Measurements from ENCODE around the gene DCAF17. TPM values are rescaled to one million over a fixed set of nuclear protein-coding genes. Genes with fewer than 3 reads are reported as not detected.

Gene DCAF17
- total RNA-seq, 1 donor from 2014 or later = 23.7 TPM

GRCh38 chr2:171512683-171513195 lies 78.7 kb downstream of the DCAF17 start:
- peaks cover 11% of the 10 kb centered on the region for H3K27me3 Mint-ChIP-seq (ENCODE audit: low read depth)

GRCh38 chr2:171513719-171514160 lies 79.7 kb downstream of the DCAF17 start:
- H3K4me3 Mint-ChIP-seq (ENCODE audit: low read depth) = no peak overlapping the region
- H3K27ac Mint-ChIP-seq = no peak overlapping the region
- intact Hi-C loops (cut with micrococcal nuclease) = no loop called here
- no peaks in the 10 kb centered on the region for H3K36me3 Mint-ChIP-seq (ENCODE audit: low read depth)
- no peaks in the 10 kb centered on the region for H3K9me3 Mint-ChIP-seq
- no peak for DNase-seq (ENCODE audit: low spot score)
- H3K27me3 Mint-ChIP-seq (ENCODE audit: low read depth) = peaks cover 12% of the 10 kb centered on the region
- H3K4me1 Mint-ChIP-seq (ENCODE audit: low read depth) = peaks cover 7% of the 10 kb centered on the region

More at GRCh38 chr2:171512683-171513195, 78.7 kb downstream of the DCAF17 start:
- H3K4me3 Mint-ChIP-seq (ENCODE audit: low read depth) = no peak overlapping the region
- no peak overlapping the region for H3K27ac Mint-ChIP-seq
- DNase-seq (ENCODE audit: low spot score) = no peak
- intact Hi-C loops (cut with micrococcal nuclease) = no loop called here
- peaks cover 7% of the 10 kb centered on the region for H3K4me1 Mint-ChIP-seq (ENCODE audit: low read depth)
- H3K36me3 Mint-ChIP-seq (ENCODE audit: low read depth) = no peaks in the 10 kb centered on the region
- H3K9me3 Mint-ChIP-seq = no peaks in the 10 kb centered on the region

GRCh38 chr2:171514908-171515582 lies 81.0 kb downstream of the DCAF17 start:
- intact Hi-C loops (cut with micrococcal nuclease) = no loop called here
- Mint-ChIP-seq H3K36me3 (ENCODE audit: low read depth) (no peaks in the 10 kb centered on the region), H3K4me1 (ENCODE audit: low read depth) (peaks cover 4% of the 10 kb centered on the region), H3K9me3 (no peaks in the 10 kb centered on the region), H3K27ac (no peak overlapping the region), H3K27me3 (ENCODE audit: low read depth) (peaks cover 23% of the 10 kb centered on the region), H3K4me3 (ENCODE audit: low read depth) (no peak overlapping the region)
- no peak for DNase-seq (ENCODE audit: low spot score)

- Mint-ChIP-seq H3K27ac (no peak overlapping the region), H3K4me1 (ENCODE audit: low read depth) (peaks cover 3% of the 10 kb centered on the region), H3K4me3 (ENCODE audit: low read depth) (no peak overlapping the region), H3K27me3 (ENCODE audit: low read depth) (peaks cover 28% of the 10 kb centered on the region), H3K36me3 (ENCODE audit: low read depth) (no peaks in the 10 kb centered on the region), H3K9me3 (no peaks in the 10 kb centered on the region)
- intact Hi-C loops (cut with micrococcal nuclease) = no loop called here
- no peak for DNase-seq (ENCODE audit: low spot score)
Observed at GRCh38 chr2:171515672-171516298, 81.8 kb downstream of the DCAF17 start.

GRCh38 chr2:171516793-171517192 lies 82.8 kb downstream of the DCAF17 start:
- Mint-ChIP-seq H3K36me3 (ENCODE audit: low read depth) (no peaks in the 10 kb centered on the region), H3K27me3 (ENCODE audit: low read depth) (peaks cover 38% of the 10 kb centered on the region), H3K9me3 (no peaks in the 10 kb centered on the region), H3K4me3 (ENCODE audit: low read depth) (no peak overlapping the region), H3K4me1 (ENCODE audit: low read depth) (peaks cover 5% of the 10 kb centered on the region), H3K27ac (no peak overlapping the region)
- DNase-seq (ENCODE audit: low spot score) = no peak
- intact Hi-C loops (cut with micrococcal nuclease) = no loop called here

- intact Hi-C loops (cut with micrococcal nuclease) = no loop called here
- Mint-ChIP-seq H3K4me1 (ENCODE audit: low read depth) (peaks cover 9% of the 10 kb centered on the region), H3K36me3 (ENCODE audit: low read depth) (no peaks in the 10 kb centered on the region), H3K9me3 (no peaks in the 10 kb centered on the region), H3K27ac (no peak overlapping the region), H3K27me3 (ENCODE audit: low read depth) (peaks cover 59% of the 10 kb centered on the region), H3K4me3 (ENCODE audit: low read depth) (no peak overlapping the region)
- no peak for DNase-seq (ENCODE audit: low spot score)
Observed at GRCh38 chr2:171520471-171520870, 86.4 kb downstream of the DCAF17 start.

- intact Hi-C loops (cut with micrococcal nuclease) = no loop called here
- Mint-ChIP-seq H3K9me3 (no peaks in the 10 kb centered on the region), H3K4me3 (ENCODE audit: low read depth) (peak overlapping the region; percentile 80), H3K4me1 (ENCODE audit: low read depth) (peaks cover 9% of the 10 kb centered on the region), H3K36me3 (ENCODE audit: low read depth) (no peaks in the 10 kb centered on the region), H3K27me3 (ENCODE audit: low read depth) (peaks cover 56% of the 10 kb centered on the region), H3K27ac (no peak overlapping the region)
- DNase-seq (ENCODE audit: low spot score) = no peak
Observed at GRCh38 chr2:171521361-171522051, 87.5 kb downstream of the DCAF17 start.

GRCh38 chr2:171522052-171522787 lies 88.2 kb downstream of the DCAF17 start, which contains the start of gene CYBRD1:
Gene CYBRD1 (plus strand): TSS chr2:171522474. CDS start chr2:171522546, 72 bp downstream.
- Mint-ChIP-seq H3K27ac (peak within 1 kb of the TSS; percentile 60), H3K9me3 (no peaks in the 10 kb centered on the region), H3K27me3 (ENCODE audit: low read depth) (peaks cover 58% of the 10 kb centered on the region), H3K36me3 (ENCODE audit: low read depth) (no peaks in the 10 kb centered on the region), H3K4me3 (ENCODE audit: low read depth) (peak within 1 kb of the TSS; percentile 80), H3K4me1 (ENCODE audit: low read depth) (peaks cover 9% of the 10 kb centered on the region)
- peak; percentile 9 for DNase-seq (ENCODE audit: low spot score)
- intact Hi-C loops (cut with micrococcal nuclease) = no loop called here

GRCh38 chr2:171522788-171523087 lies 88.7 kb downstream of the DCAF17 start:
- peaks cover 60% of the 10 kb centered on the region for H3K27me3 Mint-ChIP-seq (ENCODE audit: low read depth)
- H3K27ac Mint-ChIP-seq = peak overlapping the region; percentile 24
- DNase-seq (ENCODE audit: low spot score) = peak; percentile 10
- H3K4me1 Mint-ChIP-seq (ENCODE audit: low read depth) = peaks cover 9% of the 10 kb centered on the region
- no peaks in the 10 kb centered on the region for H3K36me3 Mint-ChIP-seq (ENCODE audit: low read depth)
- peak overlapping the region; percentile 80 for H3K4me3 Mint-ChIP-seq (ENCODE audit: low read depth)
- intact Hi-C loops (cut with micrococcal nuclease) = no loop called here
- no peaks in the 10 kb centered on the region for H3K9me3 Mint-ChIP-seq

GRCh38 chr2:171523088-171524017 lies 89.3 kb downstream of the DCAF17 start:
- Mint-ChIP-seq H3K27ac (no peak overlapping the region), H3K27me3 (ENCODE audit: low read depth) (peaks cover 62% of the 10 kb centered on the region), H3K4me1 (ENCODE audit: low read depth) (peaks cover 9% of the 10 kb centered on the region), H3K9me3 (no peaks in the 10 kb centered on the region), H3K4me3 (ENCODE audit: low read depth) (peak overlapping the region; percentile 80), H3K36me3 (ENCODE audit: low read depth) (no peaks in the 10 kb centered on the region)
- DNase-seq (ENCODE audit: low spot score) = peak; percentile 11
- intact Hi-C loops (cut with micrococcal nuclease) = no loop called here

GRCh38 chr2:171524018-171524401 lies 90.0 kb downstream of the DCAF17 start:
- H3K4me1 Mint-ChIP-seq (ENCODE audit: low read depth) = peaks cover 9% of the 10 kb centered on the region
- H3K9me3 Mint-ChIP-seq = no peaks in the 10 kb centered on the region
- no peak overlapping the region for H3K27ac Mint-ChIP-seq
- peaks cover 64% of the 10 kb centered on the region for H3K27me3 Mint-ChIP-seq (ENCODE audit: low read depth)
- intact Hi-C loops (cut with micrococcal nuclease) = no loop called here
- no peaks in the 10 kb centered on the region for H3K36me3 Mint-ChIP-seq (ENCODE audit: low read depth)
- peak overlapping the region; percentile 80 for H3K4me3 Mint-ChIP-seq (ENCODE audit: low read depth)
- no peak for DNase-seq (ENCODE audit: low spot score)

GRCh38 chr2:171529914-171530313 lies 95.9 kb downstream of the DCAF17 start:
- no peak for DNase-seq (ENCODE audit: low spot score)
- H3K36me3 Mint-ChIP-seq (ENCODE audit: low read depth) = no peaks in the 10 kb centered on the region
- no peaks in the 10 kb centered on the region for H3K4me1 Mint-ChIP-seq (ENCODE audit: low read depth)
- intact Hi-C loops (cut with micrococcal nuclease) = no loop called here
- H3K9me3 Mint-ChIP-seq = peaks cover 6% of the 10 kb centered on the region
- no peak overlapping the region for H3K4me3 Mint-ChIP-seq (ENCODE audit: low read depth)
- H3K27ac Mint-ChIP-seq = no peak overlapping the region
- H3K27me3 Mint-ChIP-seq (ENCODE audit: low read depth) = peaks cover 30% of the 10 kb centered on the region

Measured in activated T-helper 2 cell treated with anti-CD3 and anti-CD28 coated beads, Interferon-gamma antibody, Interleukin-2, Interleukin-4, amounts not matched to agents 10 μg/mL and 5 μg/mL and 100 μg/mL, durations not matched to agents 14 hours and 24 hours and 36 hours (primary cell).